GM12878 (cell line): ENCODE results near the gene MGAT2. TPM values are rescaled to one million over a fixed set of nuclear protein-coding genes. Genes with fewer than 3 reads are reported as not detected.

Source experiments
- ATAC-seq: fragments of 200-7000 bp; cut with Tn5 transposase; 3 replicates; pipeline ENCODE4 v1.9.1; 2020; ENCODE audit warnings: mild to moderate bottlenecking, moderate library complexity
- BruUV-seq: library from RNA; stranded (reverse); fragments of 400-500 nt; replicated peaks from 2 replicates; lab custom pipeline; 2021; lab: Mats Ljungman, UMichigan
- CTCF ChIA-PET: fragments of 300-600 bp; sonication (Branson Sonifier 250); formaldehyde crosslinking; extraction: SDS; loops from one replicate; lab custom pipeline; 2021; ENCODE audit warnings: inconsistent platforms; lab: Yijun Ruan, JAX
- POLR2A ChIA-PET: fragments of 350-600 bp; formaldehyde crosslinking; extraction: SDS; loops from one replicate; lab custom pipeline; 2021; ENCODE audit warnings: inconsistent platforms; lab: Charles Lee
- RAD21 ChIA-PET: fragments of 300-600 bp; sonication (Branson Sonifier 250); formaldehyde crosslinking; loops from one replicate; lab custom pipeline; 2023; ENCODE audit warnings: antibody characterized with exemption; ENCODE audit not compliant: unreplicated experiment; lab: Charles Lee
- SMC1A ChIA-PET: fragments of 300-600 bp; sonication (Branson Sonifier 250); formaldehyde crosslinking; loops from one replicate; lab custom pipeline; 2023; ENCODE audit not compliant: unreplicated experiment, uncharacterized antibody; lab: Charles Lee
- DNase-seq: peaks from one replicate; pipeline ENCODE4 v3.0.0-alpha.2; 2011; ENCODE audit warnings: low read depth, low spot score
- FAIRE-seq: peaks from 3 replicates; lab custom pipeline; 2011; peaks lifted over from hg19 to GRCh38; lab: Jason Lieb, UNC
- H2AFZ ChIP-seq: 2 replicates; pipeline ENCODE4 v1.6.0; 2011; ENCODE audit warnings: low read depth, low read length, control low read depth; ENCODE audit not compliant: control insufficient read depth
- H3K27ac ChIP-seq: 2 replicates; pipeline ENCODE4 v1.5.1; 2011; ENCODE audit warnings: control low read depth; ENCODE audit not compliant: control insufficient read depth, insufficient read depth
- H3K27me3 ChIP-seq, 2 experiments: replicated peaks in 1 of 2; 2 replicates each; pipeline versions ENCODE4 v1.6.0 to v1.6.1; 2011; ENCODE audit warnings: low read length in 1 of 2; ENCODE audit not compliant: control insufficient read depth in 2 of 2, insufficient read depth in 2 of 2
- H3K36me3 ChIP-seq, 2 experiments: 2 replicates each; pipeline ENCODE4 v1.5.1; 2011; ENCODE audit warnings: low read length in 1 of 2; ENCODE audit not compliant: control insufficient read depth in 2 of 2, insufficient read depth in 2 of 2
- H3K4me1 ChIP-seq: 2 replicates; pipeline ENCODE4 v1.6.1; 2011; ENCODE audit warnings: mild to moderate bottlenecking, low read length, moderate library complexity, mixed read lengths; ENCODE audit not compliant: control insufficient read depth, insufficient read depth
- H3K4me2 ChIP-seq: 2 replicates; pipeline ENCODE4 v1.6.0; 2011; ENCODE audit warnings: control low read depth; ENCODE audit not compliant: control insufficient read depth, insufficient read depth
- H3K4me3 ChIP-seq: fragments of 200-600 bp; sonication (generic); 2 replicates; pipeline ENCODE4 v1.5.1; 2016
- H3K79me2 ChIP-seq: 2 replicates; pipeline ENCODE4 v1.6.0; 2011; ENCODE audit warnings: low read length; ENCODE audit not compliant: control insufficient read depth, insufficient read depth
- H3K9ac ChIP-seq: 2 replicates; pipeline ENCODE4 v1.8.0; 2011; ENCODE audit warnings: low read length, control low read depth, mixed read lengths; ENCODE audit not compliant: control insufficient read depth, insufficient read depth
- H3K9me3 ChIP-seq: replicated peaks from 3 replicates; pipeline ENCODE4 v1.5.1; 2011; ENCODE audit warnings: mild to moderate bottlenecking, low read length; ENCODE audit not compliant: control insufficient read depth, insufficient read depth
- H4K20me1 ChIP-seq: 2 replicates; pipeline ENCODE4 v1.6.0; 2011; ENCODE audit not compliant: control insufficient read depth, insufficient read depth
- CEBPZ ChIP-seq: fragments of 150-350 bp; IDR thresholded peaks from 2 replicates; pipeline ENCODE4 v1.6.1; 2016; ENCODE audit warnings: low read depth, low read length
- CHD2 ChIP-seq: IDR thresholded peaks from 2 replicates; pipeline ENCODE4 v1.6.1; 2011; ENCODE audit warnings: low read depth, low read length, improper control_type of control experiment, borderline replicate concordance
- CREB1 ChIP-seq: IDR thresholded peaks from 2 replicates; pipeline ENCODE4 v1.6.1; 2012; ENCODE audit warnings: low read depth, mild to moderate bottlenecking, inconsistent platforms
- DPF2 ChIP-seq: fragments of 450-650 bp; IDR thresholded peaks from 2 replicates; pipeline ENCODE4 v1.6.1; 2017; ENCODE audit warnings: mild to moderate bottlenecking
- FOXK2 ChIP-seq: fragments of 450-650 bp; IDR thresholded peaks from 2 replicates; pipeline ENCODE4 v1.6.1; 2017; ENCODE audit warnings: mild to moderate bottlenecking, moderate library complexity
- IKZF1 ChIP-seq: fragments of 450-650 bp; conservative IDR thresholded peaks from 2 replicates; pipeline ENCODE4 v1.6.1; 2017; ENCODE audit warnings: antibody characterized with exemption, mild to moderate bottlenecking
- IKZF2 ChIP-seq, 2 experiments: fragments of 450-650 bp; IDR thresholded peaks; 2 replicates each; pipeline ENCODE4 v1.6.1; 2017; ENCODE audit warnings: mild to moderate bottlenecking in 2 of 2, moderate library complexity in 2 of 2
- IRF5 ChIP-seq: fragments of 450-650 bp; IDR thresholded peaks from 2 replicates; pipeline ENCODE4 v1.6.1; 2017; ENCODE audit warnings: borderline replicate concordance
- MXI1 ChIP-seq: fragments of 150-350 bp; IDR thresholded peaks from 2 replicates; pipeline ENCODE4 v1.6.1; 2011; ENCODE audit warnings: low read depth, mild to moderate bottlenecking, inconsistent platforms, low read length, improper control_type of control experiment
- MYC ChIP-seq: IDR thresholded peaks from 2 replicates; pipeline ENCODE4 v1.6.1; 2011; ENCODE audit warnings: mild to moderate bottlenecking, low read length, moderate library complexity, inconsistent platforms; ENCODE audit not compliant: insufficient read depth, insufficient replicate concordance, insufficient read length, severe bottlenecking
- NR2C1 ChIP-seq: fragments of 450-650 bp; IDR thresholded peaks from 2 replicates; pipeline ENCODE4 v1.6.1; 2017; ENCODE audit warnings: antibody characterized with exemption, mild to moderate bottlenecking, moderate library complexity
- SMAD5 ChIP-seq: IDR thresholded peaks from 2 replicates; pipeline ENCODE4 v1.6.1; 2016; ENCODE audit warnings: antibody characterized with exemption, low read depth
- SRF ChIP-seq, 2 experiments: IDR thresholded peaks; 2 replicates each; pipeline ENCODE4 v1.6.1; 2011; ENCODE audit warnings: low read depth in 2 of 2, low read length in 2 of 2, mild to moderate bottlenecking in 1 of 2, moderate library complexity in 1 of 2
- SUZ12 ChIP-seq: fragments of 200-600 bp; sonication (generic); IDR thresholded peaks from one replicate; pipeline ENCODE4 v1.6.1; 2018; ENCODE audit warnings: antibody characterized with exemption, mild to moderate bottlenecking; ENCODE audit not compliant: unreplicated experiment
- TARDBP ChIP-seq: IDR thresholded peaks from 2 replicates; pipeline ENCODE4 v1.6.1; 2016; ENCODE audit warnings: borderline replicate concordance
- TCF7 ChIP-seq: IDR thresholded peaks from 2 replicates; pipeline ENCODE4 v1.6.1; 2014; ENCODE audit warnings: antibody characterized with exemption, borderline replicate concordance
- YY1 ChIP-seq: IDR thresholded peaks from 2 replicates; pipeline ENCODE4 v1.6.1; 2011; ENCODE audit warnings: low read depth, mild to moderate bottlenecking, low read length
- ZBED1 ChIP-seq: IDR thresholded peaks from 2 replicates; pipeline ENCODE4 v1.6.1; 2016; ENCODE audit warnings: borderline replicate concordance
- ZNF217 ChIP-seq: fragments of 450-650 bp; IDR thresholded peaks from 2 replicates; pipeline ENCODE4 v1.6.1; 2017; ENCODE audit warnings: antibody characterized with exemption, mild to moderate bottlenecking
- ZNF274 ChIP-seq: IDR thresholded peaks from one replicate; pipeline ENCODE4 v1.8.0; 2011; ENCODE audit not compliant: insufficient read length, insufficient read depth
- WGBS: methylation state at CpG from one replicate; pipeline ENCODE4 v1.1.6; 2016; ENCODE audit warnings: low lambda C conversion rate; ENCODE audit not compliant: insufficient replicate concordance, insufficient coverage; ENCODE audit errors: missing lambda C conversion rate; 5-methylcytosine and 5-hydroxymethylcytosine counted together
- in situ Hi-C: fragments of 300-500 bp; cut with MboI; formaldehyde crosslinking; loops from 9 replicates; pipeline ENCODE4 v1.14.3; 2018; ENCODE audit warnings: mixed read lengths
- intact Hi-C: fragments of 100-400 bp; cut with micrococcal nuclease; formaldehyde crosslinking; loops from one replicate; pipeline ENCODE4 v1.14.2; 2022; ENCODE audit not compliant: unreplicated experiment
- polyA plus RNA-seq, 11 experiments: library from polyadenylated mRNA; depleted of rRNA in 4 of 11; unstranded in 6 of 11; stranded (reverse) in 5 of 11; fragments of >200 nt; fragmentation: Nextera tagmentation in 4 of 11; fragmentation: Illumina TruSeq in 1 of 11; extraction: Ambion mirVana in 4 of 11; extraction: Trizol in 1 of 11; gene quantifications; 1 replicate in 1 of 11; 2 replicates in 10 of 11; pipeline versions ENCODE4 v1.2.1 to v1.2.3, GENCODE V29; 2011 to 2016; ENCODE audit warnings: inconsistent platforms in 2 of 11, missing spikeins in 2 of 11, low read depth in 1 of 11
- total RNA-seq, 4 experiments: library from RNA; depleted of rRNA in 3 of 4; stranded (reverse); fragments of >200 nt in 3 of 4; fragmentation: Illumina TruSeq in 1 of 4; extraction: Trizol in 1 of 4; gene quantifications; 2 replicates each; pipeline versions ENCODE4 v1.2.1 to v1.2.3, GENCODE V29; 2013 to 2021

The MGAT2 gene
- total and polyA plus RNA-seq, 10 of the 15 experiments (the other 5 are each of a cell fraction or from before 2014, with no cell fraction given) = 0.03 to 51.8 (median 38.0) TPM; not detected in 1

DNA sequence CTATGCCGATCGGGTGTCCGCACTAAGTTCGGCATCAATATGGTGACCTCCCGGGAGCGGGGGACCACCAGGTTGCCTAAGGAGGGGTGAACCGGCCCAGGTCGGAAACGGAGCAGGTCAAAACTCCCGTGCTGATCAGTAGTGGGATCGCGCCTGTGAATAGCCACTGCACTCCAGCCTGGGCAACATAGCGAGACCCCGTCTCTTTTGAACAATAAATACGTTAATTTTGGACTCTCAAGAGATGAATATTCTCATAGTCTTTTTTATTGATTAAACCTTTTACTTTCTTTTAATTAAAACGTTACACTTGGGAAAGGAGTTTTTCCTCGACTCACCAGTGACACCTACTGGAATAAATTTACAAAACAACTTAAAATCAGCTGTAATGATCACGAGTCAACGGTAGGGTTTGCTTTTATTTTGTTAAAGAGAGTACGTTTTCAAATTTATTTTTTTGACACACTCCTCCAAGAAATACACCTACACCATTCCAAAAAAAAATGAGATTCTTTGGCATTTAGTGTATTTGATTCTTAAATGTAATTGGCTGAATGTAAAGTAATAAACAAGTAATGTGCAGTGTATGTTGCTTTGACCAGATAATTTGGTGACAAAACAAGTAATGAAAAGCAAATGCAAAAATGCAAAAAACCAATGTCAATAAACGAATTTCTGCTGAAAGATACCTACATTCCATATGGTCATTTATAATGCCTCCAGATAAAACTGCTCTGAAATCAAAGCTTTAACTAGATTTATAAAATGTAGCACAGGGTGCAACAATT, 33.7 kb upstream of the MGAT2 start:
- peak; percentile 67 for DNase-seq
- peaks cover 4% of the 10 kb centered on the region; the same call in 1 of the 2 replicates for H4K20me1 ChIP-seq
- ATAC-seq = peak; percentile 19
- H3K4me2 ChIP-seq = peak overlapping the region; percentile 76; the same call in 1 of the 2 replicates
- peak overlapping the region; percentile 8; the same call in 1 of the 2 replicates for H3K9ac ChIP-seq
- peaks cover 2 to 13% of the 10 kb centered on the region in 2 experiments; a peak in 2 of 4 replicates for H3K36me3 ChIP-seq
- H3K27me3 ChIP-seq = no peaks in the 10 kb centered on the region
- no peaks in the 10 kb centered on the region for H3K9me3 ChIP-seq
- ChIA-PET SMC1A (interaction anchor here (0.8 to 2.8 kb wide), 14 partner anchors 8 to 266 kb away, joined by 3 to 12 read pairs (median 5); partner anchors contain the start of genes LRR1, MGAT2, NEMF and RPL36AL), POLR2A (interaction anchor here (1.2 to 5.4 kb wide), 9 partner anchors 10 to 181 kb away, joined by 3 to 62 read pairs (median 6); partner anchors contain the start of genes KLHDC2, LRR1, MGAT2 and RPL36AL), RAD21 (interaction anchor here (0.6 to 4.2 kb wide), 11 partner anchors 9 to 622 kb away, joined by 3 to 27 read pairs (median 9); partner anchors contain the start of genes LRR1, MGAT2 and RPL36AL), CTCF (interaction anchor here (0.7 to 5.6 kb wide), 19 partner anchors 10 to 1063 kb away, joined by 3 to 75 read pairs (median 4); partner anchors contain the start of genes LRR1, MGAT2, POLE2 and RPL36AL)
- FAIRE-seq = peak; percentile 96
- H3K27ac ChIP-seq = peak overlapping the region; percentile 47
- H3K4me1 ChIP-seq = no peaks in the 10 kb centered on the region
- under 1% methylated on average over 11 of the region's 21 CpGs for WGBS
- peaks cover 44% of the 10 kb centered on the region for H3K79me2 ChIP-seq
- intact Hi-C loops (loop anchor here (1.0 to 5.0 kb wide), 4 partner anchors 11 to 125 kb away; partner anchors contain the start of genes DNAAF2, LRR1, MGAT2 and RPL36AL), in situ Hi-C loops (no loop called here)
- peak overlapping the region; percentile 57; the same call in 1 of the 2 replicates for H3K4me3 ChIP-seq
- H2AFZ ChIP-seq = peak overlapping the region; percentile 77
- no TSS peak for BruUV-seq
- no peak for TF ChIP-seq ZBED1
- TF ChIP-seq IKZF2 (IDR thresholded peaks at IDR 0.05) = peak; percentile 56 to 64; a peak in 3 of 4 replicates
- no peak for TF ChIP-seq MYC
- TF ChIP-seq NR2C1 = no peak
- no peak for TF ChIP-seq CHD2
- TF ChIP-seq DPF2 = no peak; the same call in none of the 2 replicates
- no peak; the same call in none of the 2 replicates for TF ChIP-seq FOXK2
- no peak for TF ChIP-seq MXI1
- TF ChIP-seq SUZ12 = no peak
- TF ChIP-seq CREB1 = no peak; the same call in 1 of the 2 replicates
- peak; percentile 63 for TF ChIP-seq IKZF1
- TF ChIP-seq ZNF274 = no peak
- no peak; the same call in 1 of the 2 replicates for TF ChIP-seq TCF7
- TF ChIP-seq TARDBP = no peak
- TF ChIP-seq SRF (IDR thresholded peaks at IDR 0.05; ENCODE audit: low read depth in 2 of 2, low read length in 2 of 2) = no peak
- TF ChIP-seq ZNF217 = peak; percentile 97
- TF ChIP-seq SMAD5 = no peak
- TF ChIP-seq CEBPZ = no peak
- peak; percentile 21; the same call in 1 of the 2 replicates for TF ChIP-seq YY1
- no peak for TF ChIP-seq IRF5
